OCI-LY3 (cell line): ENCODE measurements around the gene COL6A2.

ENCODE experiments used
- H2AFZ ChIP-seq: fragments of 200-600, 300-600 bp; shearing (Covaris generic); 2 replicates; pipeline ENCODE4 v1.6.0; 2014; ENCODE audit warnings: antibody characterized with exemption, low read depth, low read length
- H3K27ac ChIP-seq: fragments of 200-600, 300-600 bp; sonication (generic); 2 replicates; pipeline ENCODE4 v1.5.1; 2014; ENCODE audit warnings: mild to moderate bottlenecking, low read length, moderate library complexity, mixed read lengths
- H3K27me3 ChIP-seq: fragments of 200-600, 300-600 bp; sonication (generic); 2 replicates; pipeline ENCODE4 v1.6.1; 2014; ENCODE audit warnings: low read depth, low read length, mixed read lengths
- H3K36me3 ChIP-seq: fragments of 200-600, 300-600 bp; sonication (generic); replicated peaks from 2 replicates; pipeline ENCODE3; 2014; ENCODE audit warnings: low read depth, low read length, mixed read lengths
- H3K4me1 ChIP-seq: fragments of 300-600, 200-600 bp; sonication (generic); 2 replicates; pipeline ENCODE4 v1.6.1; 2014; ENCODE audit warnings: low read length, mixed read lengths
- H3K4me2 ChIP-seq: fragments of 200-600, 300-600 bp; sonication (generic); 2 replicates; pipeline ENCODE4 v1.6.1; 2014; ENCODE audit warnings: low read length, mixed read lengths
- H3K4me3 ChIP-seq: fragments of 300-600, 200-600 bp; sonication (generic); 2 replicates; pipeline ENCODE4 v1.5.1; 2014; ENCODE audit warnings: antibody characterized with exemption, mild to moderate bottlenecking, low read length, moderate library complexity
- H3K79me2 ChIP-seq: fragments of 300-600, 200-600 bp; shearing (Covaris generic); 2 replicates; pipeline ENCODE4 v1.6.1; 2014; ENCODE audit warnings: mild to moderate bottlenecking, low read length, mixed read lengths
- H3K9ac ChIP-seq: fragments of 300-600, 200-600 bp; shearing (Covaris generic); 2 replicates; pipeline ENCODE4 v1.6.0; 2014; ENCODE audit warnings: mild to moderate bottlenecking, low read length, moderate library complexity
- H3K9me3 ChIP-seq: fragments of 200-600, 300-600 bp; shearing (Covaris generic); 2 replicates; pipeline ENCODE4 v1.6.1; 2014; ENCODE audit warnings: low read length, mixed read lengths; ENCODE audit not compliant: insufficient read depth
- H4K20me1 ChIP-seq: fragments of 200-600, 300-600 bp; sonication (generic); 2 replicates; pipeline ENCODE4 v1.6.1; 2016; ENCODE audit warnings: low read length, mixed read lengths; ENCODE audit not compliant: insufficient read depth
- EZH2phosphoT487 ChIP-seq: fragments of 200-600 bp; shearing (Covaris generic); IDR thresholded peaks from 2 replicates; pipeline ENCODE4 v1.6.1; 2018; ENCODE audit warnings: antibody characterized with exemption, mixed run types, low read depth
- TF ChIP-seq, protein P1 (sequence below): fragments of 200-600, 300-600 bp; sonication (generic); IDR thresholded peaks from 2 replicates; pipeline ENCODE4 v1.5.1; 2014; ENCODE audit warnings: antibody characterized with exemption, low read length, low read depth

Gene COL6A2

DNA sequence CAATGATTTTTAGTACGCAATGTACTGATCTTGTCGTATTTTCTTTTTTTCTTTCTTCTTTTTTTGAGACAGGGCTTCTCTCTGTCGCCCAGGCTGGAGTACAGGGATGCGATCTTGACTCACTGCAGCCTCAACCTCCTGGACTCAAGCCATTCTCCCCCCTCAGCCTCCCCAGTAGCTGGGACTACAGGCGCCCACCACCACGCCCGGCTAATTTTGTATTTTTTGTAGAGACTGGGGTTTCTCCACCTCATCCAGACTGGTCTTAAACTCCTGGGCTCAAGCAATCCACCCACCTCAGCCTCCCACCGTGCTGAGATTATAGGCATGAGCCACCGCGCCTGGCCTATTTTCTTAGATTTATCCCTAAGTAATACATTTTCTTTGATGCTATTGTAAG, 43.9 kb upstream of the COL6A2 start:
- Histone ChIP-seq H3K4me3 (no peak overlapping the region), H3K9me3 (no peaks in the 10 kb centered on the region), H2AFZ (no peak overlapping the region), H3K36me3 (no peaks in the 10 kb centered on the region), H3K27ac (no peak overlapping the region), H3K27me3 (no peaks in the 10 kb centered on the region), H3K4me1 (no peaks in the 10 kb centered on the region), H3K4me2 (no peak overlapping the region), H3K9ac (no peak overlapping the region), H4K20me1 (no peaks in the 10 kb centered on the region), H3K79me2 (no peaks in the 10 kb centered on the region)
- no peak for TF ChIP-seq EZH2phosphoT487
- TF ChIP-seq, protein P1, sequence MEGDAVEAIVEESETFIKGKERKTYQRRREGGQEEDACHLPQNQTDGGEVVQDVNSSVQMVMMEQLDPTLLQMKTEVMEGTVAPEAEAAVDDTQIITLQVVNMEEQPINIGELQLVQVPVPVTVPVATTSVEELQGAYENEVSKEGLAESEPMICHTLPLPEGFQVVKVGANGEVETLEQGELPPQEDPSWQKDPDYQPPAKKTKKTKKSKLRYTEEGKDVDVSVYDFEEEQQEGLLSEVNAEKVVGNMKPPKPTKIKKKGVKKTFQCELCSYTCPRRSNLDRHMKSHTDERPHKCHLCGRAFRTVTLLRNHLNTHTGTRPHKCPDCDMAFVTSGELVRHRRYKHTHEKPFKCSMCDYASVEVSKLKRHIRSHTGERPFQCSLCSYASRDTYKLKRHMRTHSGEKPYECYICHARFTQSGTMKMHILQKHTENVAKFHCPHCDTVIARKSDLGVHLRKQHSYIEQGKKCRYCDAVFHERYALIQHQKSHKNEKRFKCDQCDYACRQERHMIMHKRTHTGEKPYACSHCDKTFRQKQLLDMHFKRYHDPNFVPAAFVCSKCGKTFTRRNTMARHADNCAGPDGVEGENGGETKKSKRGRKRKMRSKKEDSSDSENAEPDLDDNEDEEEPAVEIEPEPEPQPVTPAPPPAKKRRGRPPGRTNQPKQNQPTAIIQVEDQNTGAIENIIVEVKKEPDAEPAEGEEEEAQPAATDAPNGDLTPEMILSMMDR, result no peak

DNA sequence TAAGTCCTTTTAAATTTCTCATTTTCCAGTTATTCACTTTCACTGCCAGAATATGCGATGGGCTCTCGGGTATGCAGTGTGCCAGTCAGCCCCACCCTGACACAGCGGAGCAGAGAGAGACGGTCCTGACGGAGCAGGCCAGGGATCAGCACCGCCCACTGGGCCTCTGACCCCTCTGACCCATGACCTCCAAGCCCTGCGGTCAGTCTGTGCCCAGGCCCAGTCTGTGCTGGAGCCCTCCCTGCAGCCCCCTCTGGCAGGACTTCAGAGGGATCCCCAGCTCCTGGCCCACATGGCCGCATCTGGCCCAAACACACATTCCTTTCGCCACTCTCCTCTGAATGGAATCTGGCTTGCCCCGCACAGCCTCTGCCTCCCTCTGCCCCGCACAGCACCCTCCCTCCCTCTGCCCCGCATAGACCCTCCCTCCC, 43.4 kb upstream of the COL6A2 start:
- Histone ChIP-seq H3K36me3 (no peaks in the 10 kb centered on the region), H3K4me3 (no peak overlapping the region), H3K27ac (no peak overlapping the region), H3K9me3 (no peaks in the 10 kb centered on the region), H3K27me3 (no peaks in the 10 kb centered on the region), H4K20me1 (no peaks in the 10 kb centered on the region), H3K4me2 (no peak overlapping the region), H3K9ac (no peak overlapping the region), H2AFZ (no peak overlapping the region), H3K4me1 (no peaks in the 10 kb centered on the region), H3K79me2 (no peaks in the 10 kb centered on the region)
- TF ChIP-seq, protein P1, result no peak
- TF ChIP-seq EZH2phosphoT487, result no peak

DNA sequence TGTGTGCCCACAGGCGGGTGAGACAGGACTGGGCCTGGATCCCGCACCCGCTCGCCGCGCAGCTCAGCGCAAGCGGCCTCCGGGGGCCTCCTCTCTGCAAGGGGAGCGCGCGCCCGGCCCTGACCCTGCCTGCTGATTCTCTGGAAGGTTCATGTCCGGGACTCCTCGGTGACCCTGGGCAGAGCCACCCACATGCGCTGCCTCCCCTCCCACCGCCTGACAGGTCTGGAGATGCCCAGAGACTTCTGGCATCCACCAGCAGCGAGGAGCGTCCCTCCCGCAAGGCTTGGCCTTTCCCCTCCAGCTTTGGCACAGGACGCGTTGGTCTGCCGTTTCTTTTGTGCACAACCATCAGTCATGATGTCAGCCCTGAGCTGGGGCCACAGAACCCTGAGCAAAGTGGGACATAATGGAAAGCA, 42.0 kb upstream of the COL6A2 start:
- H3K4me3 ChIP-seq, result no peak overlapping the region

DNA sequence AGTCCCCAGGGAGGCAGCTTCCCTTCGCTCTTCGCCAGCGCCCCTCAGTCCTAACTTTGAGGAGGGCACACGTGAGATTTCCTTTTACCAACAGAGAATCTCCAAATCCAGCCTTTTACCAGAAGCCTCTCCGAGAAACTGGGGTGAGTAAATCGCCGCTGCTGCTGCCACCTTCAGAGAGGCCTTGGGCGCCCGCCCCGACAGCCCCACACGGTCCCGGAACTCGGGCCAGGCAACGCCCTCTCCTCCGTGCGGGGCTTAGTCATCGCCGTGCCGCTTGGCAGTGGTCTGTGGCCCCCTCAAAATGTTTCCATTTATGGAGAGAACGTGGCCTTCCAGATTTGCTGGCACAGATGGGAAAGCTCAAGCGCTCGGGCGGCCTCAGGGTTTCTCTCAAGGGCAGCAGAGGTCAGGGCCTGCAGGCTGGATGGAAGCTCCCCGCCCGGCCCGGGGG, 41.4 kb upstream of the COL6A2 start:
- no peaks in the 10 kb centered on the region for H3K79me2 ChIP-seq
- no peaks in the 10 kb centered on the region for H3K9me3 ChIP-seq
- no peaks in the 10 kb centered on the region for H3K36me3 ChIP-seq
- no peaks in the 10 kb centered on the region for H4K20me1 ChIP-seq
- TF ChIP-seq, protein P1, result no peak
- TF ChIP-seq EZH2phosphoT487, result no peak
- H3K27me3 ChIP-seq, result no peaks in the 10 kb centered on the region
- H3K4me3 ChIP-seq, result no peak overlapping the region
- H3K4me1 ChIP-seq, result no peaks in the 10 kb centered on the region
- H3K9ac ChIP-seq, result no peak overlapping the region
- no peak overlapping the region for H2AFZ ChIP-seq
- no peak overlapping the region for H3K4me2 ChIP-seq
- H3K27ac ChIP-seq, result no peak overlapping the region

More for the DNA sequence above, 42.0 kb upstream of the COL6A2 start:
- TF ChIP-seq EZH2phosphoT487, result no peak
- TF ChIP-seq, protein P1, result no peak
- H3K4me2 ChIP-seq, result no peak overlapping the region
- no peak overlapping the region for H3K27ac ChIP-seq
- no peaks in the 10 kb centered on the region for H3K27me3 ChIP-seq
- no peak overlapping the region for H2AFZ ChIP-seq
- H3K4me1 ChIP-seq, result no peaks in the 10 kb centered on the region
- no peak overlapping the region for H3K9ac ChIP-seq
- H3K9me3 ChIP-seq, result no peaks in the 10 kb centered on the region
- no peaks in the 10 kb centered on the region for H3K79me2 ChIP-seq
- H3K36me3 ChIP-seq, result no peaks in the 10 kb centered on the region
- no peaks in the 10 kb centered on the region for H4K20me1 ChIP-seq
